ENCODE measurements around the gene SRPK2. TPM values are rescaled to one million over a fixed set of nuclear protein-coding genes. Genes with fewer than 3 reads are reported as not detected.
"Not testable (repeated sequence)": the region's sequence is repeated elsewhere in the genome, so short reads cannot be mapped to it uniquely, and the experiment has no call there.

SRPK2 gene
- total and polyA plus RNA-seq, 2 of the 8 experiments (the other 6 are each of a cell fraction or from before 2014, with no cell fraction given) = 10.0 to 47.1 TPM

DNA sequence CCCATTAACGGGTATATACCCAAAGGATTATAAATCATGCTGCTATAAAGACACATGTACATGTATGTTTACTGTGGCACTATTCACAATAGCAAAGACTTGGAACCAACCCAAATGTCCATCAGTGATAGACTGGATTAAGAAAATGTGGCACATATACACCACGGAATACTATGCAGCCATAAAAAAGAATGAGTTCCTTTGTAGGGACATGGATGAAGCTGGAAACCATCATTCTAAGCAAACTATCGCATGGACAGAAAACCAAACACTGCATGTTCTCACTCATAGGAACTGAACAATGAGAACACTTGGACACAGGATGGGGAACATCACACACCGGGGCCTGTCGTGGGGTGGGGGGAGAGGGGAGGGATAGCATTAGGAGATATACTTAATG lies 26.0 kb downstream of the SRPK2 start:
- CTCF ChIA-PET (ENCODE audit: partially characterized antibody) = not testable (repeated sequence)
- 98% methylated on average over 5 of the region's 5 CpGs; no CpG with 5 or more reads in 1 of the 2 experiments for WGBS, 2 experiments (ENCODE audit: extremely low coverage in 1 of 2, insufficient coverage in 1 of 2, insufficient read length in 1 of 2, insufficient replicate concordance in 2 of 2, low coverage in 1 of 2, low lambda C conversion rate in 2 of 2, missing lambda C conversion rate in 1 of 2)

GRCh38 chr7:105361995-105362394 lies 26.7 kb downstream of the SRPK2 start:
- WGBS, 2 experiments (ENCODE audit: extremely low coverage in 1 of 2, insufficient coverage in 1 of 2, insufficient read length in 1 of 2, insufficient replicate concordance in 2 of 2, low coverage in 1 of 2, low lambda C conversion rate in 2 of 2, missing lambda C conversion rate in 1 of 2) = 94% methylated on average over 8 of the region's 8 CpGs; no CpG with 5 or more reads in 1 of the 2 experiments
- not testable (repeated sequence) for H3K79me1 ChIP-seq (ENCODE audit: low read depth, low read length); H2AFZ ChIP-seq (ENCODE audit: low read length); H3K27me3 ChIP-seq (replicated peaks in 1 of 4; ENCODE audit: control insufficient read depth in 3 of 4, extremely low read depth in 1 of 4, insufficient read depth in 3 of 4, low read length in 3 of 4); H3K9me3 ChIP-seq (ENCODE audit: insufficient read depth in 2 of 2, low read depth in 1 of 2, low read length in 1 of 2); H2BK12ac ChIP-seq (ENCODE audit: low read depth, low read length); H3K14ac ChIP-seq (ENCODE audit: insufficient read length); H3K23me2 ChIP-seq (ENCODE audit: low read depth, low read length); H2BK120ac ChIP-seq (replicated peaks; ENCODE audit: low read depth, low read length); H2BK20ac ChIP-seq (ENCODE audit: low read length); H3K23ac ChIP-seq (ENCODE audit: insufficient read length); FAIRE-seq; H4K8ac ChIP-seq (ENCODE audit: extremely low read depth, insufficient read depth, low read length); H3K36me3 ChIP-seq (ENCODE audit: control insufficient read depth in 2 of 4, insufficient read depth in 4 of 4, low read length in 3 of 4); H3K9ac ChIP-seq (replicated peaks in 1 of 4; ENCODE audit: extremely low read depth in 1 of 4, low read depth in 3 of 4, low read length in 3 of 4); H3K4me1 ChIP-seq (replicated peaks in 1 of 4; ENCODE audit: control insufficient read depth in 3 of 4, insufficient read depth in 4 of 4, low read length in 3 of 4); H2BK5ac ChIP-seq (ENCODE audit: low read depth, low read length); H2AK5ac ChIP-seq (ENCODE audit: low read depth, low read length); H4K20me1 ChIP-seq (replicated peaks in 1 of 2; ENCODE audit: control insufficient read depth in 1 of 2, insufficient read depth in 2 of 2, low read length in 2 of 2); H4K5ac ChIP-seq (ENCODE audit: insufficient read length, low read depth, low read length); H3K4me2 ChIP-seq (ENCODE audit: insufficient read depth in 1 of 2, low read depth in 2 of 2, low read length in 2 of 2); H3K18ac ChIP-seq (ENCODE audit: extremely low read depth, low read length); H4K91ac ChIP-seq (replicated peaks; ENCODE audit: insufficient read length, low read length); H3K56ac ChIP-seq (replicated peaks; ENCODE audit: insufficient read length, low read depth, low read length); H3K27ac ChIP-seq (ENCODE audit: low read depth, low read length); H2BK15ac ChIP-seq (ENCODE audit: low read length); DNase-seq (ENCODE audit: low read depth in 1 of 2, low spot score in 2 of 2); H3K4me3 ChIP-seq (ENCODE audit: extremely low read depth in 1 of 4, insufficient read depth in 2 of 4, low read depth in 3 of 4, low read length in 4 of 4); H3K4ac ChIP-seq (replicated peaks; ENCODE audit: insufficient read length, low read depth, low read length)
- ChIA-PET POLR2A (ENCODE audit: partially characterized antibody) (interaction anchor here (0.6 kb wide), 1 partner anchor 77 kb away, joined by 3 read pairs; no protein-coding TSS in a partner anchor), CTCF (ENCODE audit: partially characterized antibody) (interaction anchor here (0.6 kb wide), 1 partner anchor 535 kb away, joined by 3 read pairs; no protein-coding TSS in a partner anchor)
- peaks cover 3 to 61% of the 10 kb centered on the region in 2 experiments; a peak in 2 of 4 replicates for H3K79me2 ChIP-seq (ENCODE audit: control insufficient read depth in 1 of 2, insufficient read depth in 2 of 2, low read length in 2 of 2)

More for the DNA sequence above, 26.0 kb downstream of the SRPK2 start:
- H4K5ac ChIP-seq (ENCODE audit: insufficient read length, low read depth, low read length); H3K23ac ChIP-seq (ENCODE audit: insufficient read length); H3K4me2 ChIP-seq (ENCODE audit: insufficient read depth in 1 of 2, low read depth in 2 of 2, low read length in 2 of 2); H2AK5ac ChIP-seq (ENCODE audit: low read depth, low read length); H2BK15ac ChIP-seq (ENCODE audit: low read length); POLR2A ChIA-PET (ENCODE audit: partially characterized antibody); H2BK20ac ChIP-seq (ENCODE audit: low read length); H3K79me1 ChIP-seq (ENCODE audit: low read depth, low read length); H3K36me3 ChIP-seq (ENCODE audit: control insufficient read depth in 2 of 4, insufficient read depth in 4 of 4, low read length in 3 of 4); H2BK120ac ChIP-seq (replicated peaks; ENCODE audit: low read depth, low read length); H3K9ac ChIP-seq (replicated peaks in 1 of 4; ENCODE audit: extremely low read depth in 1 of 4, low read depth in 3 of 4, low read length in 3 of 4); H2BK12ac ChIP-seq (ENCODE audit: low read depth, low read length); H4K8ac ChIP-seq (ENCODE audit: extremely low read depth, insufficient read depth, low read length); H3K4me1 ChIP-seq (replicated peaks in 1 of 4; ENCODE audit: control insufficient read depth in 3 of 4, insufficient read depth in 4 of 4, low read length in 3 of 4); H2AFZ ChIP-seq (ENCODE audit: low read length); H3K4ac ChIP-seq (replicated peaks; ENCODE audit: insufficient read length, low read depth, low read length); H3K56ac ChIP-seq (replicated peaks; ENCODE audit: insufficient read length, low read depth, low read length); H3K14ac ChIP-seq (ENCODE audit: insufficient read length); H3K9me3 ChIP-seq (ENCODE audit: insufficient read depth in 2 of 2, low read depth in 1 of 2, low read length in 1 of 2); H4K20me1 ChIP-seq (replicated peaks in 1 of 2; ENCODE audit: control insufficient read depth in 1 of 2, insufficient read depth in 2 of 2, low read length in 2 of 2); FAIRE-seq; DNase-seq (ENCODE audit: low read depth in 1 of 2, low spot score in 2 of 2); H4K91ac ChIP-seq (replicated peaks; ENCODE audit: insufficient read length, low read length); H3K4me3 ChIP-seq (ENCODE audit: extremely low read depth in 1 of 4, insufficient read depth in 2 of 4, low read depth in 3 of 4, low read length in 4 of 4); H3K18ac ChIP-seq (ENCODE audit: extremely low read depth, low read length); H3K27ac ChIP-seq (ENCODE audit: low read depth, low read length); H3K27me3 ChIP-seq (replicated peaks in 1 of 4; ENCODE audit: control insufficient read depth in 3 of 4, extremely low read depth in 1 of 4, insufficient read depth in 3 of 4, low read length in 3 of 4); H2BK5ac ChIP-seq (ENCODE audit: low read depth, low read length); H3K23me2 ChIP-seq (ENCODE audit: low read depth, low read length): not testable (repeated sequence)
- H3K79me2 ChIP-seq (ENCODE audit: control insufficient read depth in 1 of 2, insufficient read depth in 2 of 2, low read length in 2 of 2) = peaks cover 3 to 62% of the 10 kb centered on the region in 2 experiments; a peak in 2 of 4 replicates
